ENCODE data around the gene GNG7.

DNA sequence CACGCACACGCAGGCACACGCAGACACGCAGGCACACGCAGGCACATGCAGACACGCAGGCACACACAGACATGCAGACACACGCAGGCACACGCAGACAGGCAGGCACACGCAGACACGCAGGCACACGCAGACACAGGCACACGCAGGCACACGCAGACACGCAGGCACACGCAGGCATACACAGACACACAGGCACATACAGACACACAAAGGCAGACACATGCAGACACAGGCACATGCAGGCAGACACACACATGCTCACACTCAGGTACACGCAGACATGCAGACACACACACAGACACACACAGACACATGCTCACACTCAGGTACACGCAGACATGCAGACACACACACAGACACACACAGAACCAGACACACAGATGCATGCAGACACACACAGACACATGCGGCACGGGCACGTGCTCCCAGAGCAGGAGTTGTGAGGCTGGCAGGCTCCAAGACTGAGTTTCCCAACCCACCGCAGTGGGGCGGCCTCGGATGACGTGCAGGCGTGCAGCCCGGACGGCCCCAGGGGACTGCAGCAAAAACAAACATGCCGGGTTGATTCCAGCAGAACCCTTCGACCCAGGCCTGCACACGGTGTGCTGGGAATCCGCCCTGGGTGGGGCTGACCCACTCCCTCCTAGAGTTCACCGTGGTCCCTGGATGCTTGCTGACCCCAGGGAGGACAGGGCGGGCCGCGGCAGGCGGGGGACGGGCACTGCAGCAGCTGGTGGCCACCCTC is 126.6 kb downstream of the GNG7 start:
- TF ChIP-seq, protein P1, sequence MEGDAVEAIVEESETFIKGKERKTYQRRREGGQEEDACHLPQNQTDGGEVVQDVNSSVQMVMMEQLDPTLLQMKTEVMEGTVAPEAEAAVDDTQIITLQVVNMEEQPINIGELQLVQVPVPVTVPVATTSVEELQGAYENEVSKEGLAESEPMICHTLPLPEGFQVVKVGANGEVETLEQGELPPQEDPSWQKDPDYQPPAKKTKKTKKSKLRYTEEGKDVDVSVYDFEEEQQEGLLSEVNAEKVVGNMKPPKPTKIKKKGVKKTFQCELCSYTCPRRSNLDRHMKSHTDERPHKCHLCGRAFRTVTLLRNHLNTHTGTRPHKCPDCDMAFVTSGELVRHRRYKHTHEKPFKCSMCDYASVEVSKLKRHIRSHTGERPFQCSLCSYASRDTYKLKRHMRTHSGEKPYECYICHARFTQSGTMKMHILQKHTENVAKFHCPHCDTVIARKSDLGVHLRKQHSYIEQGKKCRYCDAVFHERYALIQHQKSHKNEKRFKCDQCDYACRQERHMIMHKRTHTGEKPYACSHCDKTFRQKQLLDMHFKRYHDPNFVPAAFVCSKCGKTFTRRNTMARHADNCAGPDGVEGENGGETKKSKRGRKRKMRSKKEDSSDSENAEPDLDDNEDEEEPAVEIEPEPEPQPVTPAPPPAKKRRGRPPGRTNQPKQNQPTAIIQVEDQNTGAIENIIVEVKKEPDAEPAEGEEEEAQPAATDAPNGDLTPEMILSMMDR (IDR thresholded peaks at IDR 0.05; ENCODE audit: low read length), result no peak
- TF ChIP-seq EZH2 (optimal IDR thresholded peaks at IDR 0.05; ENCODE audit: low read depth, low read length) (no peak), EZH2phosphoT487 (IDR thresholded peaks at IDR 0.05; ENCODE audit: low read length) (no peak)

Data from MM.1S (cell line).